ENCODE results near the gene VWF.
"Not testable (repeated sequence)": the region's sequence is repeated elsewhere in the genome, so short reads cannot be mapped to it uniquely, and the experiment has no call there.

Gene VWF

DNA sequence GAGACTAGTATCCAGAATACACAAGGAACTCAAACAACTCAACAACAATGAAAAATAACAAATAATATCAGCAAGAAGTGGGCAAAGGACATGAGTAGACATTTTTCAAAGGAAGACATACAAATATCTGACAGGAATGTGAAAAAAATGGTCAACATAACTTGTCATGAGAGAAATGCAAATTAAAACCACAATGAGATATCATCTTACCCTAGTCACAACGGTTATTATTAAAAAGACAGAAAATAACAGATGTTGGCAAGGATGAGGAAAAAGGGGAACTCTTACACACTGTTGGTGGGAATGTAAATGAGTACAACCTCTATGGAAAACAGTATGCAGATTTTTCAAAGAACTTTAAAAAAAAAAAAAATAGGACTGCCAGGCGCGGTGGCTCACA lies 20.4 kb downstream of the VWF start:
- no peak for DNase-seq (ENCODE audit: low spot score)

DNA sequence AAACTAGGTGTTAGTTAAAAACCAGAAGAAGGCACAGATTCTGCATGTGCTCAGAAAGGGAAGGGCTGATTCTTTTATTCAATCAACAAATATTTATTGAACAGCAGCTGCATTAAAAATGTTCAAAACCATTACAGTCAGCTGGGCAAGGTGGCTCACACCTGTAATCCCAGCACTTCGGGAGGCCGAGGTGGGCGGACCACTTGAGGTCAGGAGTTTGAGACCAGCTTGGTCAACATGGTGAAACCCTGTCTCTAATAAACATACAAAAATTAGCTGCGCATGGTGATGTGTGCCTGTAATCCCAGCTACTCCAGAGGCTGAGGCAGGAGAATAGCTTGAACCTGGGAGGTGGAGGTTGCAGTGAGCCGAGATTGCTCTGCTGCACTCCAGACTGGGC lies 22.4 kb downstream of the VWF start:
- not testable (repeated sequence) for DNase-seq (ENCODE audit: low spot score)

DNA sequence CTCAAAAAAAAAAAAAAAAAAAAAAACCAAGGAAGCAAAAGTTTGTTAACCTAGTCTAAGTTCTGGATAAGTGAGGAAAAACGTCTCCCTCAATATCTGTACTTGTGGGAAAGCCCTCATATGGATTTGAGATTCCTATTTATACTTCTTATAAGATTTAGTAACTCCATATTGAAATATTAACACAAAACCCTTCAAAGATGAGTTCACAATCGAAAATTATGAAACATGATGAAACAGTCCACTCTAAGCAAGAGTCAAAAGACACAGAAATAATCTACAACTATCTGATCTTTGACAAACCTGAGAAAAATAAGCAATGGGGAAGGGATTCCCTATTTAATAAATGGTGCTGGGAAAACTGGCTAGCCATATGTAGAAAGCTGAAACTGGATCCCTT lies 25.2 kb downstream of the VWF start:
- DNase-seq (ENCODE audit: low spot score): no peak

DNA sequence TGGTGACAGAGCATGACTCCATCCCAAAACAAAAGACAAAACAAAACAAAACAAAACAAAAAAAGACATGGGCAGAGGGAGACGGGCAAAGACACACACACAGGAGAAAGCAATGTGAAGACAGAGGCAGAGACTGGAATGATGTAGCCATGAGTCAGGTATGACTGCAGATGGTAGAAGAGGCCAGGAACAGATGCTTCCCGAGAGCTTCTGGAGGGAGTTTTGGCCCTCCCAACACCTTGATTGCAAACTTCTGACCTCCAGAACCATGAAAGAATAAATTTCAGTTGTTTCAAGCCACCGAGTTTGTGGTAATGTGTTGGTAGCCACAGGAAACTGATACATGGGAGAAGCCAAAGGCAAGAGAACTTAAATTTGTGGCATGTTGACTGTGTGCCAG lies 27.1 kb downstream of the VWF start:
- peak; percentile 58 for DNase-seq (ENCODE audit: low spot score)

DNA sequence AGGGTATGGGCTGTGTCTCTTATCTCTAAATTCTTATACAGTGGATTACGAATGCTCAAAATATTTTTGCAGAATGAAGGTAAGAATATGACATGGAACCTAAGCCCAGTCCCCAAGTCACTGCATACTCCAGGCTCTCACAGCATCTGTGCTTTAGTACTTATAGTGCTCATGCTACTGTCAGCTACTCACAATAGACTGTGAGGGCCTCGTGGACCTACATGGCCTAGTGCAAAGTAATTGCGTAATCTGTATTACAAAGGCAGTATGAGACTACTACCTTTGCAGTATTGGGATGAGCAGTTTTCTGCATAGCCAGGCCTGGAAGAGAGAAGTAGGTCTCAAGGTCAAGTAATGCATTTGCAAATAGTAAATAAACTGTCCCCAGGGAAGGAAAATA lies 27.9 kb downstream of the VWF start:
- DNase-seq (ENCODE audit: low spot score): no peak

DNA sequence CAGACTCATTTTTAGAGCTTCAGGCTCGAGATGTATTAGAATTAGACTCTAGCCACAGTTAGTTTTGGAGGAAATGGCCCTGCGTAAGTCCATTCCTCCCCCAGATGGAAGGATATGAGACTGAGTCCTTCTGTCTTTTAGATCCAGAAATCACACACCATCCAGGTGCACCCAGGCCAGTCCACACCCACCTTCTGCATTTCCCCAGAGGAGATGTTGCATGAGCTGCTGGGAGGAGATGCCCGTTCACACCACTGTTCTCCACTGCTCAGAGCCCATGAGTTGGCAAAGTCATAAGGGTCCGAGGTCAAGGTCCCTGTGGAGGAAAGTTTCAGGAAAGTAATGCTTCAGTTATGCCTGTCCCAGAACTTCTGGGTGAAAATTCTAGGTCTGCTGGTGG lies 29.2 kb downstream of the VWF start:
- no peak for DNase-seq (ENCODE audit: low spot score)

DNA sequence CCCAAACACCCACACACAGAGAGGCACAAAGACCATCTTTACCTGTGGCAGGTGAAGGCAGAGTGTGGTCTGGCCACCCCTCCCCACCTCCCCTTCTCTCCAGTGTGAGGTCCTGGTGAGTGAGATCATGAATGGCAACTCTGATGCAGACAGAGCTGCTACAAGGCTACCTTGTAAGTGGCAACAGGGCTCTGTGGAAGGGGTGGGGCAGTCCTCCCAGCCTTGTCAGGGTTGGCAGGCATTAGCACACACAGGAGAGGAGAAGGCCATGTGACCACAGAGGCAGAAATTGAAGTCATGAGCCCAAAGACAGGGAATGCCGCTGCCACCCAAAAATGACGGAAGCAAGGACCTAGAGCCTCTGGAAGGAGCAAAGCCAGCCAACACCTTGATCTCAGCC lies 30.7 kb downstream of the VWF start:
- DNase-seq (ENCODE audit: low spot score): no peak

DNA sequence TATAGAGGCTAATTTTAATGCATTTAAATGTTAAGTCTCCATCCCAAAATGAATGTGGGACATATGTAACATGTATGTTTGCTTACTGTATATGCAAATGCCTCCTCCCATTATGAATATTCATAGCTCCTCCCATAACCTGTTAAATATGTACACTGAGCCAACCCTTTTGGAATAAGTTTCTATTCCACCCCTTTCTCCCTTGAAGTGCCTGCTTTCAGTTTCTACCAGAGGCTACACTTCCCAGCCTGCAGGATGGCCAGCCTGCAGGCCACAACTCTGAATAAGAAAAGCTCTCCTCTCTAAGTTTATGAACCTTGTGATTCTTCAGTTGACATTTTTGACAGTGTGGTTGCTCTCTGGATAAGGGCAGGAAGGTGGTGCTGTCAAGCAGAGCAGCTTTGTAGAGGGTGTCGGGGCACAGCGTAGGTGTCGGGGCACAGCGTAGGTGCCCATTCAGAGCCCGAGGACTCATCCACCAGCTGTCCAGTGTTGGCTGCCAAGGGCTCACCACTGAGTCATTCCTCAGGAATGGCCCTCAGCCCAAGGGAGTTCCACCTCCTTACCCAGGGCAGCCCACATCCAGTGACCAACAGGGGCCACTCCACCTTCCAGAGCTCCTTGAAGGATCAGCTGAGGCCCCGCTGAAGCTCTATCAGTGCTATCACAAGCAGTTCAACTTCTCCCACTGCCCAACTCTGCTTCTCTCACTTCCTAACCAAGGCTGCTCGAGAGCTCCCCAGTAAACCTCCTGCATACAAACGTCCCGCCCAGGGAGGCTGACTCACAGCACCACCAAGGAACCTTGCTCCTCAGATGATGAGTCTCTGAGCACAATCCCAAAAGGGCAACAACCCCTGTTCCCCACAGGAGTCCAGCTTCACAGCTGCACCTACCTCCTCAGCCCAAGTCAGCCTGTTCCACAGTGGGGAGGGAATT lies 31.4 kb downstream of the VWF start:
- DNase-seq (ENCODE audit: low spot score): peak; percentile 89

DNA sequence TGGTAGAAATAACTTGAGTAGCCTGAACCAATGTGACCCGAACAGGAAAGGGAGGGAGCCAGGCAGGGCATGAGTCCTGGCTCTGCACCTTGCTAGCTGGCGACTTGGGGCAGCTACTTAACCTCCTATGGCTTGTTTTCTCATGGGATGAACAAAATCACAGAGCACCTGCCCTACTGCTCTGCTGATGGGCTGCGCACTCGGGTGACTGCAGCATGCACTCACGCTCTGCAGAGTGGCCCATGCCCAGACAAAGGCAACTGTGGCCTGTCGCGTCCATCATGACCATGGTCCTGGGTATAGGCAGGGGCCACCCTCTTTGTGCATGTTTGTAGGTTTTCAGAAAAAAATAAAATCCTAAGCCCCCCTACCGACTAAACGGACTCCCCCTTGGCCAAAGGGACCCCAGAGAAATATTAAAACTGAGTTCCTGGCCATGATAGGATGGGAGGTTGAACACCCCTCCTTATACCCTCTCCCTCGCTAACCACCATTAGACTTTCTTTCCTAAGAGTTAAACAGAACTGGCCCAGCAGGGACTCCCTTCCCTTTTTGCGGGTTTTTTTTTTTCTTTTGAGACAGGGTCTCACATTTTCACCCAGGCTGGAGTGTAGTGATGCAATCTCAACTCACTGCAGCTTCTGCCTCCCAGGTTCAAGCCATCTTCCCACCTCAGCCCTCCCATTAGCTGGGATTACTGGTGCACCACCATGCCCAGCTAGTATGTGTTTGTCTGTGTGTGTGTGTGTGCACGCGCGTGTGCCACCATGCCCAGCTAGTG lies 32.5 kb downstream of the VWF start:
- no peak for DNase-seq (ENCODE audit: low spot score)

DNA sequence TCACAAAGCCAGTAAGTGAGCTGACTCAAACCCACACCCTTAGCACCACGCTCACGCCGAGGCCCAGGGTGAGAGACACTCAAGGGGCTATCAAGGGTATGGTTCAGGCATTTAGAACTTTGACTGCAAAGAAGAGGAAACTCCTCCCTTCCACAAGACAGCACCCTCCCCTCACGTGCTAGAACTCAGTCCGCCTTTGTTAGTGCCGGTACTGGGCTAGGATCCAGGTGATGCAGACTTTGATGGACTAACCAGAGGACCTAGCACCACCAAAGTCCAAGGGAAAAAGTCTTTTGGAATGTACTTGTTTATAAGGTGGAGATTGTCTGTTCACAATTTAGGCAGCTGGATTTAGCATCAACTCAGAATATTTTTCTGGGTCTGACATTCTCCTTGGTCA lies 33.7 kb downstream of the VWF start:
- DNase-seq (ENCODE audit: low spot score): no peak

DNA sequence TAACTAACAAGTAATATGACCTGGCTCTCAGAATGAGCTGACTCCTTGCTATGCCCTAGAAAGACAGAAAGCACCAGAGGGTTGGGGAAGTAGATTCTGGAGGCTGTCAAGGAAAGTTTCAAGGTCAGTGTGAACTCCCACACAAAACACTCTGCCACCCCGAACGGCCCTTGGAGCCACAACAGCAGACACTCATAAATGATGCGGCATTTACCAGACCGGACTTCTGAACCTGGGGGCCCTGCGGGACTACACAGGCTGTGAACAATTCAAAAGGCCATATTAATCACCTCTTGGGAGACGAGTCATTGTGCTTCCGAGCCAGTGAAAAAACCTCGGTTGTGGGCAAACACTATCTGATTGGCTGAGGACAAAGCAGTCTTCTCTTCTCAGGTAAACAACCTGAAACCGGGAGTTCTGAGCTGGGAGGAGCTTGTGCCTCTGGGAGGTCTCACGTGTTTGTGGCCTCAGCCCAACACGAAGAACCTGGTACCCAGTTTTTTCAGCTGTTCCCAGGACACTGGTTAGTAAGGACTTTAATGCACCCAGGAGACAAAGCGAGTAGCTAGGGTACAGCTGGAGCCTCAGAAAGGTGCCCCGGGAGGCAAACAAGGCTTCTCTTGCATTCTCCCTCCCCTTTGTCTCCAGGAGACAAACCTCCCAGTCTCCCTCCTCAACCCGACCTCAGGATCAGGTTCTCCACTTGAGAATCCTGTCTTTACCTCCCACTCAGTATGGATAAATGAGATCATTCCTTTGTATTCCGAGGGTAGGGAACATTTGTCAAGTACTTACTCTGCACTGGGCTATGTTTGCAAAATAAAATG lies 35.3 kb downstream of the VWF start:
- DNase-seq (ENCODE audit: low spot score): no peak

DNA sequence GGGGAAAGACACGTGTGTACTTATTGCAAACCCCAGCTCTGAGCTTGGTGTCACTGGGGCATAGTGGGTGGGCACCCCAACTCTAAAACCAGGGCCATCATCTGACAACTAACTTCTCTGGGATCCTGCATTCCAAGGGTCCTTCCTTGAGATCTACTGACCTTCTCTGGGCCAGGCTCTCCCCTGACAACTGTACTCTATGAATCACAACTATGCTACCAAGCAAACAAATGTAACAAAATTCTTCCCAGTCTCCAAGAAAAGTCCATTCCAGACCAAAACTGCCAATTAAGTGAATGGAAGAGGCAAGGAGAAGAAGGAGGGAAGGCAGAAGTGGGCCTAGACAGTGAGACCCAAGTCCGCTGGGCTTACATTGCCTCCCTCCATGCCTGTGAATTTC lies 38.2 kb downstream of the VWF start:
- no peak for DNase-seq (ENCODE audit: low spot score)

DNA sequence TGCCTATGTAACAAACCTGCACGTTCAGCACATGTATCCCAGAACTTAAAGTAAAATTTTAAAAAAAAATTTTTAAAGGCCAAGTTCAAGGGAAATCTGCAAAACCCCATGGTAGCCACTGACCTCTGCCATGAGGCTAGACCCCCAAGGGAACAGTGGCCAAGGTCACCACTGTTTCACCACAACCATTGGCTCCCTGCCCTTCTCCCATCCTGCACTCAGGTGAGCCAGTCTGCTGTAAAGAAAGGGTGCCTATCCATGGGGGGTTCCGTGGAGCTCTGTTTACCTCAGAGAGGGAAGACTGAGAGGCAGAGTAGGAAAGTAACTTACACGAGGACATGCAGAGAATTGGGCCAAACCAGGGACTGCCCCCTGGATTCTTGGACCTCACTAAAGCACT lies 38.6 kb downstream of the VWF start:
- no peak for DNase-seq (ENCODE audit: low spot score)

DNA sequence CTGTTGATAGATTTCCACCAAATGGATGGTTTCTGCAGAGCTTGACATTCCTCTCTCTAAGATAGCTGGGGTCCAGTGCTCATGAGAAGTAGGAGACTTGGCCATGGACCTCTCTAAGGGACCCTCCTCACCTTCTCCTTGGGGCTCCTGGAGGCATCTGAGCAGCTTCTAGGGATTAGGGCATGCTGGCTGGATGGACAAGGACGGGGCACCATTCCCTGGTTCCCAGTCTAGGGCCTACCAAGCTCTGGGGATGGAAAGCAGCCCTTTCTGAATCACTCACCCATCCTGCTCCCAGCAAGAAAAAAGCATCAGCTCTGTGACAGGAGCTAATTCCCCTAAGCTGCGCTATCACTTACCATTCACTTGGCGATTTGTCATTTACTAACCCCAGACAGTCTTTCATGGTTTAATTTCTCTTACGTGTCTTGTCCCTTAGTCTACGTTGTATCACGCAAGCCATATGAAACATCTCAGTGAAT lies 39.5 kb downstream of the VWF start:
- no peak for DNase-seq (ENCODE audit: low spot score)

DNA sequence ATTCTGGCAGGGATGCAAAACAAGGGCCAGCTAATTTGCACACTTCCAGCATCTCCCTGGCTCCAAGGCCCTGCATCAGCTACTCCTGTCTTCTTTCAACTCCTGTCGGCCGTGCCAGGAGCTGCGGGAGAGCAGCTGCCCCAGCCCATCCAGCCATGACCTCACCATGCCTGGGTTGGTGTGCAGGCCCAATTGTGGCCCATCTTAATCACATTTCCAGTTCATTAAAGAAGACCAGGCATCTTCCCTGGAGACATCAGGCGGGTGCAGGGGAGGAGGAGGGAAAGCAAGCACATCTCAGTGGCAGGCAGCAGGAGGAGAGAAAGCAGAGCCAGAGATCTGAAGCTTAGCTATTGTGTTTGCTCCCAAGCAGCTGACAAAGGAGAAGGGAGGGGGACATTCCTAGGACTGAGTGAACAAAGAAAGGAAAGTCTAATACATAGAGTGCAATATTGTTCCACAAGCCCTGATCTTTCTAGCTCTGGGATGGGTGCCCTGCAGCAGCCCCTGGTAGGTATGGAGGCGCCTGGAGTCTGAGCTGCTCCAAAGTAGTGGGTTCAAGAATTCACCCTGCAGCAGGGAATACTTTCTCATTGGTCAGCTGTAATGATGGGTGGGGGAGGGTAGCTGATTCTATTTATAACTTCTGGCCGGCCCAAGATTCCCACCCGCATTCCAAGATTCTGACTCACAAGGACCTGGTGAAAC lies 40.1 kb downstream of the VWF start:
- peak; percentile 69 for DNase-seq (ENCODE audit: low spot score)

DNA sequence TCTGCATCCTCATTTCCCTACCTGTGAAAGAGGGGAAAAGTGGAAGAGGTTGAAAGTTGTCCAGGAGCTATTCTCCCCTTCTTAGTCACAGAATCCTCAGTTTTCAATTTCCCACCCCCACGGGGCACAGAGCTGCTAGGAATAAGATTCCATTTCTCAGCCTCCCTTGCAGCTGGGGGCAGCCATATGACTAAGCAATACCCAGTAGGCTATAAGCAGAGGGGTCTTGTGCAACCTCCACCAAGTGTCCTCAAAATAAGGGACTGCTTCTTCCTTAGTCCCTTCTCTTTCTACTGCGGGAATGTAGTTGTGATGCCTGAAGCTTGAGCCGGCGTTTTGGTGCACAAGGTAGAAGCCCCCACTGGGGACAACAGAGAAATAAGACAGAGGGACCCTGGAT lies 40.9 kb downstream of the VWF start:
- no peak for DNase-seq (ENCODE audit: low spot score)

DNA sequence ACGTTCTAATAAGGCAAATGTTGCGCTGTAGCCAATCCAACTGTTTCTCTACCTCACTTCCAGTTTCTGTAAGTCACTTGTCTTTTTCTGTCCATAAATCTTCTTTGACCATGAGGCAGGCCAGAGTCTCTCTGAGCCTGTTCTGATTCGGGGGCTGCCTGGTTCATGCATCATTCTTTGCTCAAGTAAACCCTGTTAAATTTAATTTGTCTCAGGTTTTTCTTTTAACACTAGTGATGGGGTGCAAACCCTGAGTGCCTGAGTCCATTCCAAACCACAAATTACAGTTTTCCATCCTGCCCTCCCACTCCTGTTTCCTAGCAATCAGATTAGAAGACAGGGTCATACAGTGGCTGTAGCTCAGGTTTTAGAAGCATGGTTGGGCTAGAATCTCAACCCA lies 41.9 kb downstream of the VWF start:
- DNase-seq (ENCODE audit: low spot score): no peak

DNA sequence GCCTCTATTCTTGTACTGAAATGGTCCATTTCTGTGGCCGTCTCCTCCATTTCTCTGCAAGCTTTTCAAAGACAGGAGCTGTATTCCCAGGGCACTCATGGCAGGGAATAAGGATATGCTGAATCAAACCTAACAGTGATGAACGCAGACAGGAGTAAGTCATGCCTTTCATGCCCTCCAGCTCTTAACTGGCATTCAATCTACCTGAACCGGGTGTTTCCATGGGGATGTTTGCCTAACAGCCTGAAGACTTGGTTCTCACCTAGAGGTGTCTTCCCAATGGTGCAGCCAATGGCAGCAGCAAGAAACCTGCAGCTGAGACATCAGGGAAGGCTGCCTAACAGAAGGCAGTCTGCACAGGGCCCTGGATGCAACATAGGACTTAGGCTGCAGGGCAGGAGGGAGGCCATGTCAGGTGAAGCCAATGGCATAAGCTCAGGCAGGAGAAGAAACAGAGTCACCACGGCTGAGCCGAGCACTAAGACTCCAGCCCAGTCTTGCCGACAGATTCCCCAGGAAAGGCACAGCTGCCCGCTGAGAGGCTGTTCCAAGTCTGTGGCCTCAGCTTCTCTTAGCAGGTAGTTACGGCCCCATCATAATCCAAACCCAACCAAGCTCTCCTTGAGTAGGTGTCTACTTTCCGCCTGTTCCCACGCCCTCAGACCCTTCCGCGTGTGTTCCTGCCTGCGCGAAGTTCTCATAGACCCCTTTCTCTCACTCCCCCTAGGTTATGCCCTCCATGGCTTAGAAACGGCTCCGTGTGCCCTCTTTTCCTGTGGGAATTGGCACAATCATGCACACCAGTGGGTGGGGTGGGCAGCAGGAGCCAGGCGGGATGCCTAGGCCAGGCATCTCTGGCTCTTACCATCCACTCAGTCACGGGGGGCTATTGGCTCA lies 44.1 kb downstream of the VWF start:
- DNase-seq (ENCODE audit: low spot score): no peak

DNA sequence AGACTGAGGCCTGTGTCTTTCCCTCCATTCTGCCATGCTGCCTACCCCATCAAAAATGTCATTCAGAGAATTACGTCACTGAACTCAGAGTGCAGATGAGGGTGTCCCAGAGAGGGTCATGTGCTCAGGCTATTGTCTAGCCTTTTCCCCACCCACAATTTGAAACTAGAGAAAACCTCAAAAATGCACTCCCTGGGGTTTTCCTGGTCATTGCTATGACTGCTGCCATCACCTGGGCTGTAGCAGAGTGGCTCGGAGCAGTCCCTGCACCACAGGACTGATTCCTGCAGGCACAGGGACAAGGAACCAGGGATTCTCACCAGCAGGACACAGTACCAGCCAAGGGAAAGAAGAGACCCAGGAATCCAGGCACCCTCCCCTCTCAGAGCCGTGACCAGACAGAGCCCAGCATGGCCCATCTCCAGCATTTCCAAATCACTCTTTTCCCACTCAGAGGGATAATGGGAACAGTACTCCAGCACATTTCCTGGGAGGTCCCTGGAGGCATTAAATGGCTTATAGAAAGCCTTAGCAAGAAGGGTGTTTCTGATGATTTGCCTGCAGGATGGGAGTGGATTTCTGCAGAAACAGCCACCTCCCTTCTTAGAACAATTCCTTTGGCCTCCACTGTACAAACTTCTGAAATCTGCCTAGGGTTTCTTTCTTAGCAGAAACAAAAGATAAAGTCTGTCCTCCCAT lies 45.9 kb downstream of the VWF start:
- DNase-seq (ENCODE audit: low spot score): no peak

DNA sequence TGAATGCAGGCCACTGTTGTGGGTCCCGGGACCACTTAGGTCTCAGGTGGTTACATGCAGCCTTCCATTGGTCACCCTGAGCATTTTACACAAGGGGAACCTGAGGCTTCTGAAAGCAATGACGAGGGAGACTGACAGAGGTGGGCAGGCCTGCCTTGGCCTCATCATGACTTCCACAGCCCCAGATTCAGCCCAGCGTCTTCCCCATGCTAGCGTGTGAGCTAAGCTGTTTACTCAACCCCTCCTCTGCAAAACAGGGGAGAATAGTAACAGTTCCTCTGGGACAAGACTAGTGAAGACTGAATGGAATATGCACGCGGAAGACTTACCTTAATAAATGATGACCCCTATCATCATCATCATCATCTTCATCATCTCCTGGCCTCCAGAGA lies 46.8 kb downstream of the VWF start:
- no peak for DNase-seq (ENCODE audit: low spot score)
